Fibroblast of lung (primary cell): ENCODE results near the gene DLL1. TPM values are rescaled to one million over a fixed set of nuclear protein-coding genes. Genes with fewer than 3 reads are reported as not detected.

Experiments
- DNase-seq, 2 donors: peaks; one replicate each; pipeline versions ENCODE4 v3.0.0 to v3.0.0-alpha.2; 2010; ENCODE audit warnings: low read depth in 2 of 2
- H2AFZ ChIP-seq: 2 replicates; pipeline ENCODE4 v1.5.1; 2012; ENCODE audit warnings: low read length, control low read depth, inconsistent platforms
- H3K27ac ChIP-seq: 2 replicates; pipeline ENCODE4 v1.5.1; 2011; ENCODE audit warnings: low read length, control low read depth; ENCODE audit not compliant: insufficient read depth
- H3K27me3 ChIP-seq: 2 replicates; pipeline ENCODE4 v1.5.1; 2011; ENCODE audit warnings: mild to moderate bottlenecking, low read length; ENCODE audit not compliant: control insufficient read depth, insufficient read depth
- H3K36me3 ChIP-seq: 2 replicates; pipeline ENCODE4 v1.5.1; 2011; ENCODE audit warnings: low read length; ENCODE audit not compliant: control insufficient read depth, insufficient read depth
- H3K4me1 ChIP-seq: 2 replicates; pipeline ENCODE4 v1.5.1; 2011; ENCODE audit warnings: low read length; ENCODE audit not compliant: control insufficient read depth, insufficient read depth; ENCODE audit errors: extremely low read depth
- H3K4me2 ChIP-seq: 2 replicates; pipeline ENCODE4 v1.5.1; 2011; ENCODE audit warnings: low read length, control low read depth; ENCODE audit not compliant: insufficient read depth; ENCODE audit errors: extremely low read depth
- H3K4me3 ChIP-seq, 4 experiments: fragments of 200-600 bp in 1 of 4; sonication (generic) in 1 of 4; replicated peaks in 1 of 4; 2 replicates each; pipeline ENCODE4 v1.5.1; 2011 to 2016; ENCODE audit warnings: low read length in 4 of 4, low read depth in 3 of 4, mild to moderate bottlenecking in 3 of 4, control low read depth in 2 of 4, inconsistent platforms in 1 of 4, mixed read lengths in 1 of 4; ENCODE audit not compliant: insufficient read depth in 1 of 4; ENCODE audit errors: control extremely low read depth in 1 of 4
- H3K79me2 ChIP-seq: 2 replicates; pipeline ENCODE4 v1.5.1; 2012; ENCODE audit warnings: mild to moderate bottlenecking, low read length, inconsistent platforms; ENCODE audit not compliant: control insufficient read depth, insufficient read depth
- H3K9ac ChIP-seq: 2 replicates; pipeline ENCODE4 v1.5.1; 2011; ENCODE audit warnings: mild to moderate bottlenecking, low read length, control low read depth; ENCODE audit not compliant: insufficient read depth
- H3K9me3 ChIP-seq: 2 replicates; pipeline ENCODE4 v1.5.1; 2012; ENCODE audit warnings: low read depth, low read length; ENCODE audit not compliant: control insufficient read depth, insufficient read depth
- H4K20me1 ChIP-seq: 2 replicates; pipeline ENCODE4 v1.5.1; 2011; ENCODE audit warnings: low read length; ENCODE audit not compliant: control insufficient read depth, insufficient read depth; ENCODE audit errors: extremely low read depth
- EZH2 ChIP-seq: IDR thresholded peaks from 2 replicates; pipeline ENCODE4 v1.5.1; 2012; ENCODE audit warnings: low read length, control low read depth, mild to moderate bottlenecking; ENCODE audit errors: missing control alignments
- polyA plus RNA-seq, 2 donors: library from polyadenylated mRNA; depleted of rRNA in 1 of 2; stranded (reverse) in 1 of 2; unstranded in 1 of 2; fragments of >200 nt; gene quantifications; 2 replicates each; pipeline ENCODE4 v1.2.1, GENCODE V29; 2011 to 2012; ENCODE audit warnings: missing spikeins in 1 of 2
- total RNA-seq: library from RNA; depleted of rRNA; stranded (reverse); fragments of >200 nt; gene quantifications from 2 replicates; pipeline ENCODE4 v1.2.1, GENCODE V29; 2014
- TF ChIP-seq, protein P1 (sequence below), 2 donors: IDR thresholded peaks in 1 of 2; conservative IDR thresholded peaks in 1 of 2; 1 replicate in 1 of 2; 2 replicates in 1 of 2; pipeline ENCODE4 v1.5.1; 2011 to 2012; ENCODE audit warnings: low read length in 2 of 2, control low read depth in 1 of 2, inconsistent platforms in 1 of 2, low read depth in 1 of 2, mild to moderate bottlenecking in 1 of 2

Gene DLL1
- total and polyA plus RNA-seq, 2 donors (not counting 1 experiment from before 2014, with no cell fraction given): 0.69 to 12.4 TPM

DNA sequence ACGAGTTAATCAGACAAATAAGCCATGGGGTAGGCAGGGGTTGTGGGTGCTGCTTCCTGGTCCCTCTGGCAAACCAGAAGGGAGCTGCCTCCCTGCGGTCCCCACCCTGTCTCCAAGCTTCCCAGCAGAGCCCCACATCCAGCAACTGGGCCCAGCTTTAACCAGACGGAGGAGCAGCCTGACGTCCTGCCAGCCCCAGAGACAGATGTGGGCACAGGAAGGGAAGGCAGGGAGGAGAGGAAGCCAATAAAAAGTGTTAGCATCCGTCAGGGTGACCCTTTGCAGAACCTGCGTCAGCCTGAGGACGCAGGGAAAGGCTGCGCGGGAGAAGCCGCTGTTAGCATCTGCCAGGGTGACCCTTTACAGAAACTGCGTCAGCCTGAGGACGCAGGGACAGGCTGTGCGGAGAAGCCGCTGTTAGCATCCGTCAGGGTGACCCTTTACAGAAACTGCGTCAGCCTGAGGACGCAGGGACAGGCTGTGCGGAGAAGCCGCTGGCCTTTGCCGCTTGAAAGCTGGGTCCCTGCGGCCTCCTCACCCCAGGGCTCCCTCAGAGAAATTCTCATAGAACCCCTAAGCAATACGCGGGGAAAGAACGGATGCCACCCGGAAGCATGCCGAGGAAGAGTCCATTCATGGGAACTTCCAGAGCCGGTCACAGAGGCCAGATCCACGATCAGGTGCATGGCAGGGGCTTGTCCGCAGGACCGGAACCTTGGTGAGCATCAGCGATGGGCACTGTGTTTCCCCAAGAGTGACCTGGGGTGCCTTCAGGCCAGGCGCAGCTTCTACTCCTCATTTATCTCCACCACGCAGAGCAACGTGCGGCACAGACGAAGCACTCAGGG, 15.9 kb downstream of the DLL1 start:
- H3K4me1 ChIP-seq: peaks cover 7% of the 10 kb centered on the region
- no peak overlapping the region for H2AFZ ChIP-seq
- no peak overlapping the region for H3K4me3 ChIP-seq
- no peaks in the 10 kb centered on the region for H3K79me2 ChIP-seq
- TF ChIP-seq, protein P1, sequence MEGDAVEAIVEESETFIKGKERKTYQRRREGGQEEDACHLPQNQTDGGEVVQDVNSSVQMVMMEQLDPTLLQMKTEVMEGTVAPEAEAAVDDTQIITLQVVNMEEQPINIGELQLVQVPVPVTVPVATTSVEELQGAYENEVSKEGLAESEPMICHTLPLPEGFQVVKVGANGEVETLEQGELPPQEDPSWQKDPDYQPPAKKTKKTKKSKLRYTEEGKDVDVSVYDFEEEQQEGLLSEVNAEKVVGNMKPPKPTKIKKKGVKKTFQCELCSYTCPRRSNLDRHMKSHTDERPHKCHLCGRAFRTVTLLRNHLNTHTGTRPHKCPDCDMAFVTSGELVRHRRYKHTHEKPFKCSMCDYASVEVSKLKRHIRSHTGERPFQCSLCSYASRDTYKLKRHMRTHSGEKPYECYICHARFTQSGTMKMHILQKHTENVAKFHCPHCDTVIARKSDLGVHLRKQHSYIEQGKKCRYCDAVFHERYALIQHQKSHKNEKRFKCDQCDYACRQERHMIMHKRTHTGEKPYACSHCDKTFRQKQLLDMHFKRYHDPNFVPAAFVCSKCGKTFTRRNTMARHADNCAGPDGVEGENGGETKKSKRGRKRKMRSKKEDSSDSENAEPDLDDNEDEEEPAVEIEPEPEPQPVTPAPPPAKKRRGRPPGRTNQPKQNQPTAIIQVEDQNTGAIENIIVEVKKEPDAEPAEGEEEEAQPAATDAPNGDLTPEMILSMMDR (conservative IDR thresholded peaks at IDR 0.05 in 1 of 2, IDR thresholded peaks at IDR 0.05 in 1 of 2; ENCODE audit: low read depth in 1 of 2, low read length in 2 of 2): no peak
- TF ChIP-seq EZH2: no peak
- no peaks in the 10 kb centered on the region for H3K27me3 ChIP-seq
- no peak overlapping the region for H3K27ac ChIP-seq
- no peak for DNase-seq
- no peak overlapping the region for H3K9ac ChIP-seq
- H4K20me1 ChIP-seq: no peaks in the 10 kb centered on the region
- no peaks in the 10 kb centered on the region for H3K9me3 ChIP-seq
- no peaks in the 10 kb centered on the region for H3K36me3 ChIP-seq
- no peak overlapping the region for H3K4me2 ChIP-seq

DNA sequence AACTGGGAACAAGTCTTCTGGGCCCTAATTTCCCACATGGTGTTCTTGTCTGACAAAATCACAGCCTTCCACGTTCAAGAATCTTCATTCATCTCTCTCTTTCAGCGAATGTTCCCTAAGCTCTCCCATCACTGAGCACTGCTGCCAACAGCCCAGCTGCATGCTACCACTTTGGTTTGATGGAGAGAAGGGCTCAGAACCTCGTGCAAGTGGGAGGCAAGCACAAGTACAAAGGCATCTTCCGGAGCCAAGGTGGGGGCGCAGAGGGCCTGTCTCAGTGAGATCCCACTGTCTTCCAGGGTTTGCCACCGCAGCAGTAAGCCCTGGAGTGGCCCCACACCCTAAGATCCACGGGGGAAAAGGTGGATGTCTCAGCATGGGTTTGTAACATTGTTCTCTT, 17.2 kb downstream of the DLL1 start:
- Histone ChIP-seq H3K4me2 (no peak overlapping the region), H3K9ac (no peak overlapping the region), H3K9me3 (no peaks in the 10 kb centered on the region), H4K20me1 (no peaks in the 10 kb centered on the region), H3K27ac (no peak overlapping the region), H3K36me3 (no peaks in the 10 kb centered on the region), H3K4me3 (no peak overlapping the region), H3K4me1 (peaks cover 7% of the 10 kb centered on the region), H3K79me2 (no peaks in the 10 kb centered on the region), H2AFZ (no peak overlapping the region), H3K27me3 (no peaks in the 10 kb centered on the region)
- DNase-seq: no peak
- no peak for TF ChIP-seq EZH2
- TF ChIP-seq, protein P1 (conservative IDR thresholded peaks at IDR 0.05 in 1 of 2, IDR thresholded peaks at IDR 0.05 in 1 of 2; ENCODE audit: low read depth in 1 of 2, low read length in 2 of 2): no peak

DNA sequence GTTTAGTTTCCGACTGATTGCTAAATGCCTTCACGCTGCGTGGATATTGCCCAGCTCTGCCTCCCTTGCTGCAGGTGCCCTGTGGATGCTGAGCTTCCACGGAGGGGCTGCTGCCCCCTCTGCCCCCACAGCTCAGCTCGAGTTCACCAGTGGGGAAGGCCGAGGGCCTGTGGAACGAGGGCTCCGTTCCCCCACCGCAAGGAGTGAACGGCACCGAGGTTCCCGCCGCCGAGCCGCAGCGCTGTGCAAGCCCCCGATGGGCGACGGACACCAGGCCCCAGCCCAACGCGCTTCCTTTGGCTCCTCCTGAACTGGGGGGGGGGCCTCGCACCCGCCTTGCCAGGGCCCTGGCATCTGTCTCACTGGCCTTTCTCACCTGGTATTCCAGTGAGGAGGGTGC, 17.7 kb downstream of the DLL1 start:
- no peak overlapping the region for H3K27ac ChIP-seq
- H3K4me2 ChIP-seq: no peak overlapping the region
- H3K36me3 ChIP-seq: no peaks in the 10 kb centered on the region
- no peak overlapping the region for H3K4me3 ChIP-seq
- no peak overlapping the region for H2AFZ ChIP-seq
- H3K4me1 ChIP-seq: peaks cover 7% of the 10 kb centered on the region
- DNase-seq: no peak
- TF ChIP-seq, protein P1 (conservative IDR thresholded peaks at IDR 0.05 in 1 of 2, IDR thresholded peaks at IDR 0.05 in 1 of 2; ENCODE audit: low read depth in 1 of 2, low read length in 2 of 2): no peak
- TF ChIP-seq EZH2: no peak
- no peaks in the 10 kb centered on the region for H3K27me3 ChIP-seq
- H3K9me3 ChIP-seq: no peaks in the 10 kb centered on the region
- no peaks in the 10 kb centered on the region for H4K20me1 ChIP-seq
- H3K9ac ChIP-seq: no peak overlapping the region
- no peaks in the 10 kb centered on the region for H3K79me2 ChIP-seq
